K562 (cell line): ENCODE measurements around the gene COQ7. TPM values are rescaled to one million over a fixed set of nuclear protein-coding genes. Genes with fewer than 3 reads are reported as not detected.

Experiments
- BCOR ChIP-seq: fragments of 450-650 bp; IDR thresholded peaks from 2 replicates; pipeline ENCODE4 v1.6.1; 2016
- CTCF ChIP-seq, 3 experiments: IDR thresholded peaks in 2 of 3; conservative IDR thresholded peaks in 1 of 3; 2 replicates each; pipeline ENCODE4 v1.5.1; 2011 to 2012; ENCODE audit warnings: low read length in 3 of 3, mild to moderate bottlenecking in 3 of 3, control low read depth in 2 of 3, improper control_type of control experiment in 1 of 3, inconsistent platforms in 1 of 3, low read depth in 1 of 3, mixed read lengths in 1 of 3, moderate library complexity in 1 of 3; ENCODE audit not compliant: insufficient read depth in 2 of 3
- FOXM1 ChIP-seq, 2 experiments: fragments of 450-650 bp in 1 of 2; sonication (generic) in 1 of 2; formaldehyde crosslinking in 1 of 2; IDR thresholded peaks; 2 replicates each; pipeline versions ENCODE4 v1.6.1 to v1.9.0; 2017 to 2022; ENCODE audit warnings: low read depth in 2 of 2, mild to moderate bottlenecking in 2 of 2, missing genetic modification reagents in 1 of 2, moderate library complexity in 1 of 2
- FOXO4 ChIP-seq: fragments of 450-650 bp; formaldehyde crosslinking; IDR thresholded peaks from 2 replicates; pipeline ENCODE4 v1.4.0; 2020; ENCODE audit warnings: mild to moderate bottlenecking, moderate library complexity
- MXI1 ChIP-seq: IDR thresholded peaks from 2 replicates; pipeline ENCODE4 v1.6.1; 2011; ENCODE audit warnings: low read depth, mild to moderate bottlenecking, improper control_type of control experiment, low read length
- RNF2 ChIP-seq: sonication (generic); IDR thresholded peaks from 2 replicates; pipeline ENCODE4 v1.6.1; 2016
- TFAP4 ChIP-seq: sonication (generic); formaldehyde crosslinking; IDR thresholded peaks from 2 replicates; pipeline ENCODE4 v1.8.0; 2022; ENCODE audit warnings: missing genetic modification reagents, mild to moderate bottlenecking, moderate library complexity, borderline replicate concordance
- polyA plus RNA-seq, 8 experiments: library from polyadenylated mRNA; depleted of rRNA in 4 of 8; stranded (reverse) in 5 of 8; unstranded in 3 of 8; fragments of >200 nt; fragmentation: Nextera tagmentation in 2 of 8; fragmentation: Illumina TruSeq in 1 of 8; extraction: Ambion mirVana in 2 of 8; extraction: Trizol in 1 of 8; gene quantifications; 2 replicates each; pipeline versions ENCODE4 v1.2.1 to v1.2.3, GENCODE V29; 2011 to 2014; ENCODE audit warnings: inconsistent platforms in 1 of 8, missing spikeins in 1 of 8
- total RNA-seq, 7 experiments: library from RNA; depleted of rRNA in 6 of 7; stranded (reverse); fragments of >200 nt in 6 of 7; fragmentation: Illumina TruSeq in 2 of 7; extraction: Trizol in 2 of 7; gene quantifications; 2 replicates each; pipeline versions ENCODE4 v1.2.1 to v1.2.3, GENCODE V29; 2011 to 2021; ENCODE audit warnings: low replicate concordance in 1 of 7
- TF ChIP-seq, protein P1 (sequence below): sonication (generic); formaldehyde crosslinking; IDR thresholded peaks from 2 replicates; pipeline ENCODE4 v1.8.0; 2022; ENCODE audit warnings: mild to moderate bottlenecking, missing genetic modification reagents, borderline replicate concordance
- TF ChIP-seq, protein P2 (sequence below): fragments of 450-650 bp; IDR thresholded peaks from 2 replicates; pipeline ENCODE4 v1.6.1; 2016; ENCODE audit warnings: antibody characterized with exemption
- TF ChIP-seq, protein P3 (sequence below): fragments of 450-650 bp; IDR thresholded peaks from 2 replicates; pipeline ENCODE4 v1.6.1; 2016

The COQ7 gene
- total and polyA plus RNA-seq, 9 of the 15 experiments (the other 6 are each of a cell fraction or from before 2014, with no cell fraction given): 2.3 to 26.1 (median 15.2) TPM

DNA sequence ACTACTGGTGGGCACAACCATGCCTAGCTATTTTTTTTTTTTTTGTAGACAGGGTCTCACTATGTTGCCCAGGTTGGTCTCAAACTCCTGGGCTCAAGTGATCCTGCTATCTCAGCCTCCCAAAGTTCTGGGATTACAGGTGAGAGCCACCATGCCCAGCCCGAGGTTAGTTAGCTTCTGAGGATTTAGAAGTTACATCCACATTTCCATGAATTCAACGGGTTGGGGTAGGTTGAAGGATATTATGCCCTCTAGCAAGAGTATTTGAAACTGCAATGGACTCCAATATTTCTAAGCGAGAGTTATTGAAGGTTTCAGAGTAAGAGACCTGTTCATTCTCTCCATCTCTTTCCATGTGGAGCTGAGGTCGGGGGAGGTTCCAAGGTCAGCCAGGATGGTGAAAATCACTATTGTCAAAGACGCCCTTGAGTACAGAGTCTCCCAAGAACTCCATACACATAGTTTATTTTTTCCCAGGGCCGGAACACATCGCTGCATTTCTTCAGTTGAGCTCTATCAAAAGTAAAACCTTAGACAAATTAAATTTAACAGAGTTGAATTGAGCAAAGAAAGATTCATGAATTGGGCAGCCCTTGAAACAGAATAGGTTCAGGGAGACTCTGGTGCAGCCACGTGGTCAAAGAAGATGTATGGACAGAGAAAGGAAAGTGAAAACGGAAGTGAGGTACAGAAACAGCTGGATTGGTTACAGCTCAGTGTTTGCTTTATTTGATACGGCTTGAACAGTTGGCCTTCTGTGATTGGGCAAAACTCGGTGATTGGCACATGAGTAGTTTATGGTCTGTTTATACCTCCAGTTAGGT is 27.3 kb downstream of the COQ7 start (continued):
- TF ChIP-seq, protein P1, sequence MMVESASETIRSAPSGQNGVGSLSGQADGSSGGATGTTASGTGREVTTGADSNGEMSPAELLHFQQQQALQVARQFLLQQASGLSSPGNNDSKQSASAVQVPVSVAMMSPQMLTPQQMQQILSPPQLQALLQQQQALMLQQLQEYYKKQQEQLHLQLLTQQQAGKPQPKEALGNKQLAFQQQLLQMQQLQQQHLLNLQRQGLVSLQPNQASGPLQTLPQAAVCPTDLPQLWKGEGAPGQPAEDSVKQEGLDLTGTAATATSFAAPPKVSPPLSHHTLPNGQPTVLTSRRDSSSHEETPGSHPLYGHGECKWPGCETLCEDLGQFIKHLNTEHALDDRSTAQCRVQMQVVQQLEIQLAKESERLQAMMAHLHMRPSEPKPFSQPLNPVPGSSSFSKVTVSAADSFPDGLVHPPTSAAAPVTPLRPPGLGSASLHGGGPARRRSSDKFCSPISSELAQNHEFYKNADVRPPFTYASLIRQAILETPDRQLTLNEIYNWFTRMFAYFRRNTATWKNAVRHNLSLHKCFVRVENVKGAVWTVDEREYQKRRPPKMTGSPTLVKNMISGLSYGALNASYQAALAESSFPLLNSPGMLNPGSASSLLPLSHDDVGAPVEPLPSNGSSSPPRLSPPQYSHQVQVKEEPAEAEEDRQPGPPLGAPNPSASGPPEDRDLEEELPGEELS (CRISPR knock-in tag): no peak
- TF ChIP-seq BCOR (0 out of 2 replicates have a peak, but pooled peaks have one; percentile 13), TFAP4 (CRISPR knock-in tag) (peak; percentile 21; the same call in 1 of the 2 replicates), RNF2 (no peak), MXI1 (0 out of 2 replicates have a peak, but pooled peaks have one; percentile 23), FOXM1 (IDR thresholded peaks at IDR 0.05; ENCODE audit: low read depth) (peak; percentile 34; the same call in 1 of the 2 replicates), FOXM1 (CRISPR knock-in tag; IDR thresholded peaks at IDR 0.05; ENCODE audit: low read depth) (no peak), CTCF (IDR thresholded peaks at IDR 0.05 in 2 of 3, conservative IDR thresholded peaks at IDR 0.05 in 1 of 3; ENCODE audit: insufficient read depth in 2 of 3, low read depth in 1 of 3, low read length in 3 of 3) (peak; percentile 27 to 39 (median 31); a peak in 3 of 6 replicates), FOXO4 (CRISPR knock-in tag) (no peak)
- TF ChIP-seq, protein P2, sequence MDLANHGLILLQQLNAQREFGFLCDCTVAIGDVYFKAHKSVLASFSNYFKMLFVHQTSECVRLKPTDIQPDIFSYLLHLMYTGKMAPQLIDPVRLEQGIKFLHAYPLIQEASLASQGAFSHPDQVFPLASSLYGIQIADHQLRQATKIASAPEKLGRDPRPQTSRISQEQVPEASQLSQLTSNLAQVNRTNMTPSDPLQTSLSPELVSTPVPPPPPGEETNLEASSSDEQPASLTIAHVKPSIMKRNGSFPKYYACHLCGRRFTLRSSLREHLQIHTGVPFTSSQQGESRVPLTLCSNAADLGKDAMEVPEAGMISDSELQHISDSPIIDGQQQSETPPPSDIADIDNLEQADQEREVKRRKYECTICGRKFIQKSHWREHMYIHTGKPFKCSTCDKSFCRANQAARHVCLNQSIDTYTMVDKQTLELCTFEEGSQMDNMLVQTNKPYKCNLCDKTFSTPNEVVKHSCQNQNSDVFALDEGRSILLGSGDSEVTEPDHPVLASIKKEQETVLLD: no peak
- TF ChIP-seq, protein P3, sequence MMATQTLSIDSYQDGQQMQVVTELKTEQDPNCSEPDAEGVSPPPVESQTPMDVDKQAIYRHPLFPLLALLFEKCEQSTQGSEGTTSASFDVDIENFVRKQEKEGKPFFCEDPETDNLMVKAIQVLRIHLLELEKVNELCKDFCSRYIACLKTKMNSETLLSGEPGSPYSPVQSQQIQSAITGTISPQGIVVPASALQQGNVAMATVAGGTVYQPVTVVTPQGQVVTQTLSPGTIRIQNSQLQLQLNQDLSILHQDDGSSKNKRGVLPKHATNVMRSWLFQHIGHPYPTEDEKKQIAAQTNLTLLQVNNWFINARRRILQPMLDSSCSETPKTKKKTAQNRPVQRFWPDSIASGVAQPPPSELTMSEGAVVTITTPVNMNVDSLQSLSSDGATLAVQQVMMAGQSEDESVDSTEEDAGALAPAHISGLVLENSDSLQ: peak; percentile 97
